Spleen (tissue), 11 donors: ENCODE data around the gene CMTR2. TPM values are rescaled to one million over a fixed set of nuclear protein-coding genes. Genes with fewer than 3 reads are reported as not detected.
A peak's percentile ranks its signal among the peaks of the same experiment; 100 is the strongest.
"Not testable (repeated sequence)": the region's sequence is repeated elsewhere in the genome, so short reads cannot be mapped to it uniquely, and the experiment has no call there.

Experiments
- DNase-seq: peaks from one replicate; pipeline ENCODE4 v3.0.0-alpha.2; 2020
- H3K27ac ChIP-seq, 8 donors: fragments of 200-600 bp; sonication (generic) in 7 of 8; 1 replicate in 4 of 8; 2 replicates in 4 of 8; pipeline versions ENCODE4 v1.5.0 to v1.8.0; 2016 to 2021; ENCODE audit warnings: inconsistent platforms in 4 of 8, mild to moderate bottlenecking in 4 of 8, moderate library complexity in 1 of 8
- H3K27me3 ChIP-seq, 7 donors: fragments of 200-600 bp; sonication (generic) in 6 of 7; replicated peaks in 1 of 7; 1 replicate in 4 of 7; 2 replicates in 3 of 7; pipeline versions ENCODE4 v1.5.0 to v1.8.0; 2016 to 2021; ENCODE audit warnings: inconsistent platforms in 3 of 7, mild to moderate bottlenecking in 1 of 7
- H3K36me3 ChIP-seq, 6 donors: fragments of 200-600 bp; sonication (generic) in 5 of 6; 1 replicate in 4 of 6; 2 replicates in 2 of 6; pipeline versions ENCODE4 v1.5.0 to v1.8.0; 2016 to 2021; ENCODE audit warnings: inconsistent platforms in 2 of 6
- H3K4me1 ChIP-seq, 6 donors: fragments of 200-600 bp; sonication (generic) in 5 of 6; 1 replicate in 3 of 6; 2 replicates in 3 of 6; pipeline versions ENCODE4 v1.5.0 to v1.8.0; 2016 to 2021; ENCODE audit warnings: inconsistent platforms in 3 of 6
- H3K4me3 ChIP-seq, 8 donors: fragments of 200-600 bp; sonication (generic) in 7 of 8; 1 replicate in 4 of 8; 2 replicates in 4 of 8; pipeline versions ENCODE4 v1.5.0 to v1.8.0; 2016 to 2021; ENCODE audit warnings: inconsistent platforms in 4 of 8, mild to moderate bottlenecking in 4 of 8, moderate library complexity in 2 of 8
- H3K9me3 ChIP-seq, 8 donors: fragments of 200-600 bp; sonication (generic) in 7 of 8; 1 replicate in 4 of 8; 2 replicates in 4 of 8; pipeline versions ENCODE4 v1.5.0 to v1.8.0; 2016 to 2021; ENCODE audit warnings: inconsistent platforms in 4 of 8
- CTCF ChIP-seq, 11 experiments: fragments of 200-600 bp in 7 of 11; fragments of 450-650 bp in 4 of 11; sonication (generic) in 4 of 11; IDR thresholded peaks in 8 of 11; conservative IDR thresholded peaks in 3 of 11; 1 replicate in 7 of 11; 2 replicates in 4 of 11; pipeline versions ENCODE4 v1.4.0 to v1.8.0; 2016 to 2021; ENCODE audit warnings: antibody characterized with exemption in 11 of 11, inconsistent platforms in 4 of 11, mild to moderate bottlenecking in 1 of 11
- POLR2A ChIP-seq, 3 donors: fragments of 450-650 bp; IDR thresholded peaks; one replicate each; pipeline ENCODE4 v1.5.1; 2017; ENCODE audit warnings: antibody characterized with exemption in 3 of 3, mild to moderate bottlenecking in 1 of 3
- POLR2AphosphoS5 ChIP-seq, 3 donors: sonication (generic); formaldehyde crosslinking; IDR thresholded peaks; one replicate each; pipeline ENCODE4 v1.5.1; 2017; ENCODE audit warnings: antibody characterized with exemption in 3 of 3
- WGBS, 5 donors: extraction: QIAGEN DNeasy Blood & Tissue Kit in 3 of 5; methylation state at CpG; one replicate each; pipeline versions ENCODE4 v1.1.5 to v1.1.7; 2013 to 2018; 5-methylcytosine and 5-hydroxymethylcytosine counted together
- intact Hi-C: fragments of 100-400 bp; cut with DNase I; formaldehyde crosslinking; loops from one replicate; pipeline ENCODE4 v1.15.0; 2023; ENCODE audit warnings: low total_unique reads
- polyA plus RNA-seq, 3 donors: library from polyadenylated mRNA; stranded (reverse); fragments of 200-250 nt; gene quantifications; one replicate each; pipeline ENCODE4 v1.2.1, GENCODE V29; 2013
- total RNA-seq, 7 donors: library from RNA; depleted of rRNA in 3 of 7; stranded (reverse); fragments of >200 nt in 3 of 7; fragmentation: NEBNext Ultra II Directional in 4 of 7; extraction: Animal tissue kit (Norgen Biotek cat#: 25700) in 4 of 7; gene quantifications; one replicate each; pipeline versions ENCODE4 v1.1.0 to v1.2.1, GENCODE V29; 2016 to 2021
- donor health status: healthy with polysubstance abuse.
- donor health status: DM: no; HTN: no; CAD: no; lungs with moderate emphysema.
- donor health status: DM: no; HTN: no; CAD: no.
- donor health status: Bipolar disorder and iron deficiency.
- donor health status: healthy.
- donor health status: DM: no; HTN: no; CAD: no.
- donor health status: DM: yes; HTN: yes; CAD: no.

CMTR2 gene
- total and polyA plus RNA-seq, 10 donors = 8.8 to 51.7 (median 22.9) TPM

- Histone ChIP-seq H3K4me1 (no peaks in the 10 kb centered on the region), H3K27ac (no peak overlapping the region), H3K36me3 (no peaks in the 10 kb centered on the region), H3K4me3 (no peak overlapping the region), H3K9me3 (no peaks in the 10 kb centered on the region), H3K27me3 (peaks cover 0 to 25% (median 6%) of the 10 kb centered on the region in 7 donors)
- 16 to 38% (median 29%) methylated on average over 3 of the region's 3 CpGs for WGBS, 5 donors
- no peak for DNase-seq
- TF ChIP-seq POLR2AphosphoS5 (IDR thresholded peaks at IDR 0.05) (no peak), POLR2A (IDR thresholded peaks at IDR 0.05) (no peak), CTCF (IDR thresholded peaks at IDR 0.05 in 8 of 11, conservative IDR thresholded peaks at IDR 0.05 in 3 of 11) (no peak)
- intact Hi-C loops = loop anchor here (10.0 kb wide), 1 partner anchor 100 kb away; no protein-coding TSS in a partner anchor
These were observed 26.1 kb upstream of the CMTR2 start for GRCh38 chr16:71315269-71315668.

GRCh38 chr16:71313591-71313990 is 24.4 kb upstream of the CMTR2 start:
- not testable (repeated sequence) for DNase-seq, H3K4me3 ChIP-seq, H3K27ac ChIP-seq, H3K4me1 ChIP-seq, H3K36me3 ChIP-seq, H3K9me3 ChIP-seq
- intact Hi-C loops = loop anchor here (10.0 kb wide), 1 partner anchor 99 kb away; no protein-coding TSS in a partner anchor
- WGBS, 5 donors = 70 to 84% (median 78%) methylated on average over 3 of the region's 3 CpGs
- H3K27me3 ChIP-seq = peaks cover 0 to 32% (median 6%) of the 10 kb centered on the region in 7 donors

- Histone ChIP-seq H3K4me3 (no peak overlapping the region), H3K9me3 (no peaks in the 10 kb centered on the region), H3K27ac (no peak overlapping the region), H3K36me3 (no peaks in the 10 kb centered on the region), H3K4me1 (no peaks in the 10 kb centered on the region), H3K27me3 (peaks cover 0 to 32% (median 6%) of the 10 kb centered on the region in 7 donors)
- intact Hi-C loops = loop anchor here (10.0 kb wide), 1 partner anchor 97 kb away; no protein-coding TSS in a partner anchor
- no peak for DNase-seq
- TF ChIP-seq CTCF (IDR thresholded peaks at IDR 0.05 in 8 of 11, conservative IDR thresholded peaks at IDR 0.05 in 3 of 11) (peak; percentile 56 to 84 (median 77)), POLR2A (IDR thresholded peaks at IDR 0.05) (no peak)
- 21 to 27% (median 24%) methylated on average over 7 of the region's 7 CpGs for WGBS, 5 donors
These were observed 22.5 kb upstream of the CMTR2 start for GRCh38 chr16:71311553-71312158.

GRCh38 chr16:71303938-71304337 is 14.7 kb upstream of the CMTR2 start:
- intact Hi-C loops = no loop called here
- H3K9me3 ChIP-seq = peaks cover 0 to 10% (median 2%) of the 10 kb centered on the region in 8 donors
- H3K27me3 ChIP-seq = peaks cover 0 to 35% (median 0%) of the 10 kb centered on the region in 7 donors
- no peaks in the 10 kb centered on the region for H3K36me3 ChIP-seq
- H3K27ac ChIP-seq = no peak overlapping the region
- no peaks in the 10 kb centered on the region for H3K4me1 ChIP-seq
- TF ChIP-seq POLR2AphosphoS5 (IDR thresholded peaks at IDR 0.05) (no peak), CTCF (IDR thresholded peaks at IDR 0.05 in 8 of 11, conservative IDR thresholded peaks at IDR 0.05 in 3 of 11) (no peak), POLR2A (IDR thresholded peaks at IDR 0.05) (no peak)
- no peak overlapping the region for H3K4me3 ChIP-seq
- 74 to 92% (median 84%) methylated on average over 5 of the region's 5 CpGs for WGBS, 5 donors
- no peak for DNase-seq
